Dedifferentiated amniotic fluid mesenchymal stem cell (primary cell): ENCODE measurements around the gene BARHL1.

ENCODE experiments used
- DNase-seq: peaks from one replicate; pipeline ENCODE4 v3.0.0-alpha.2; 2016; ENCODE audit errors: extremely low spot score

Gene BARHL1

DNA sequence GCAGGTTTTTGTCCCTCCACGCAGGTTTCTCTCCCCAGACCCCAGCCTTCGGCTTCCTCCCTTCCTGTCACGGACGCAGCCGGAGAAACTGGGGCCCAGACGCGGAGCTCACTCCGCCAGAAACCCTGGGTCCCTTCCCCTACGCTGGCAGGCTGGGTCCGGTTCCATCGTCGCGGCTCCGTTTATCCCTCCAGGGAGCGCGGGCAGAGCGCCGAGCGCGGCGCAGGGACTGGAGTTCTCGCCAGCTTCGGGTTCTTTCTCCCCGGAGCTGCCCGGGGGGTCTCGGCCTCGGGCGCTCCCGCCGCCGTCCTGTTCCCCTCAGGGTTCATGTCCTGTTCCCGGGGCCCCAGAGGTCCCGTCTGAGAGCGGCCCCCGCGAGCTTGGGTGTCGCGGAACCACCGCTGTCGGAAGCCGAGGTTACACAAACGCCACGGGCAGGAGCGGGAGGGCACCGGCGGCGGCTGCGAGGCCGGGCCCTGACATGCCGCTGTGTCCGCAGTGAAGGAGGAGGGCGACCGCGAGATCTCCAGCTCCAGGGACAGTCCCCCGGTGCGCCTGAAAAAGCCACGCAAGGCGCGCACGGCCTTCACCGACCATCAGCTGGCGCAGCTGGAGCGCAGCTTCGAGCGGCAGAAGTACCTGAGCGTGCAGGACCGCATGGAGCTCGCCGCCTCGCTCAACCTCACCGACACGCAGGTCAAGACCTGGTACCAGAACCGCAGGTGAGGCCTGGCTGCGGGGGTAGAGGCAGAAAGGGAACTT lies 4.6 kb downstream of the BARHL1 start:
- DNase-seq: no peak

- DNase-seq: no peak
These were observed 5.2 kb downstream of the BARHL1 start for GRCh38 chr9:132587592-132587955.

DNA sequence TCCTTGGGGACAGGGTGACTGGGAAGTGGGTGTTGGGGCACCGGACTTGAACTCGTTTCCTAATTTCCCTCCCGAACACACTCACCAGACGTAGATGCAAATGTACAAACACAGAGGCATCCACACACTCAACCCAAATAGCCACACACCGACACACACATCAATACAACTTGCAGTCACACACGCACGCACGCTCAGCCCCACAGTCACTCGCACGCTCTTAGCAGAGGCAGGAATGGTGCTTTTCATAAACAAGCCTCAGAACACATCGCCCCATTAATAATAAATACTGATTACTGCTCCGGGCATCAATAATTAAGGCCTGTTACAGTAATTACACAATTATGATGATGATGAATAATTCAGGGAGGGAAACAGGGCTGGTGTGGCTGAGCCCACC lies 5.7 kb downstream of the BARHL1 start:
- DNase-seq: no peak

DNA sequence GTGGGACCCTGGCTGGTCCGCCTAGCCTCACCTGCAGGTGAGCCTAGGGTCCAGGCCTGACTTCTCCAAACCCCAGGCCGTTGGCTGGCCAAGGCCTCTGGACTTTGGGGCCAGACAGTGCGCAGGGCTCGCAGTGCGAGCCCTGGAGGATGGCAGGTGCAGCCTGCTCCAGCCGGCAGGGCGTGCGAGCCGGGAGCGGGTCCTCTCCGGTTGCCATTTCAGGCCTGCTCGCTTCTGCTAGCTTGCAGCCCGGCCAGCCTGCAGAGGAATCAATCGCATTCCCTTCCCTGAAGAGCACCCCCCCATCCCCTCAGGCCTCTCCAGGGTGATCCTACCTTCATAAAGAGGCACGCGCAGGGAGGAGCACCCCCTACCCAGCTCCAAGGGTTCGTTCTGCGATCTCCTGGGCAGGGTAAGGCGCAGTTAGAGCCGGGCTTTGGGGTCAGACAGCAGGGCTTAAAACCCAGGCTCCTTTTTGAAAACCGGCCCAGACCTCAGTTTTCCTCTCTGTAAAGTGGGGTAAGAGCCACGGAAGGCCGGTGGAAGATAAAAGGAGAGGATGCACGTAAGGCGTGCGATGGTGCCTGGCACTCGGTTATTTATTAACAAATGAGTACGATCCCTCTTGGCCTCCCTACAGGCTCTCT lies 6.2 kb downstream of the BARHL1 start:
- no peak for DNase-seq

DNA sequence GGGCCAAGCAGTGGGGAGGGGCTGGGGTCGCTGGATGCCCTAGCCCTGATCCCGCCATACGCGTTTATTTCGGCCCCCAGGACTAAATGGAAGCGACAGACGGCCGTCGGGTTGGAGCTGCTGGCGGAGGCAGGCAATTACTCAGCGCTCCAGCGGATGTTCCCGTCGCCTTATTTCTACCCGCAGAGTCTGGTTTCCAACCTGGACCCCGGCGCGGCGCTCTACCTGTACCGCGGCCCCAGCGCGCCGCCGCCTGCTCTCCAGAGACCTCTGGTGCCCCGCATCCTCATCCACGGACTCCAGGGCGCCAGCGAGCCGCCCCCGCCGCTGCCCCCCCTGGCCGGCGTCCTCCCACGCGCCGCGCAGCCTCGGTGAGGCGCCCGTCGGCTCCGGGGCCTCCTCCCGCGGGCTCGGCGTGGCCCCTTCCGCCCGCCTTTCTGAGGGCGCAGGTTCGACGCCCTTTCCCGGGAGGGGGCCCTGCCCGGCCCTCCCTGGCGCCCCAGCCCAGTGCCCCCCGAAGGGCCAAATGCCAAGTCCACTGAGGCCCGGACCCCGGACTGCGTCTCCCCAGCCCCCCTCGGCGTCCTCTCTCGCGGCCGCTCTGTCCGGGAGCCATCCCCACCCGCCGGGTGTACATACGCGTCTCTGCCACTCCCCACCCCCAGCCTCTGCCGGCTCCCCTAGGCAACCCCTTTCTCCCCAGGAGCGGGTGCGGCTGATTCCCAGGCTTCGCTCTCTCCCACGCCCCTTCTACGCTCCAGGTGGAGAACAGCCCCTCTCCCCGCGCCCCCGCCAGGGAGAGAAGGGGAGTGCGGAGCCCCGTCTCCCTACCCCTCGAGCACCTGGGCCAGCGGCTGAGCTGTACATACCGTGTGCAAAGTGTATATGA lies 7.0 kb downstream of the BARHL1 start:
- DNase-seq: no peak

DNA sequence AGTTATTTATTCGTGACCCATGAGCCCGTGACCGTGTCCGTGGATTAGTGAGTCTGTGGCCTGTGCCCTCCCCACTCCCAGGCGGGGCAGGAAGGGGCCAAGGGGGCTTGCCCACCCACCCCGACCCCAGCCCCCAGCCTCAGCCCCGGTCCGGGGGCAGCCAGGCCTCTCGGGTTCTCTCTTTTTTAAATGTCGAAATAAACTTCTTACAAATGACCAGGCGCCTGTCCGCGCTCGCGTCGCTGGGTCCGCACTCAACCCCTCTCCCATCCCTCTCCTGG lies 7.6 kb downstream of the BARHL1 start:
- DNase-seq: no peak

DNA sequence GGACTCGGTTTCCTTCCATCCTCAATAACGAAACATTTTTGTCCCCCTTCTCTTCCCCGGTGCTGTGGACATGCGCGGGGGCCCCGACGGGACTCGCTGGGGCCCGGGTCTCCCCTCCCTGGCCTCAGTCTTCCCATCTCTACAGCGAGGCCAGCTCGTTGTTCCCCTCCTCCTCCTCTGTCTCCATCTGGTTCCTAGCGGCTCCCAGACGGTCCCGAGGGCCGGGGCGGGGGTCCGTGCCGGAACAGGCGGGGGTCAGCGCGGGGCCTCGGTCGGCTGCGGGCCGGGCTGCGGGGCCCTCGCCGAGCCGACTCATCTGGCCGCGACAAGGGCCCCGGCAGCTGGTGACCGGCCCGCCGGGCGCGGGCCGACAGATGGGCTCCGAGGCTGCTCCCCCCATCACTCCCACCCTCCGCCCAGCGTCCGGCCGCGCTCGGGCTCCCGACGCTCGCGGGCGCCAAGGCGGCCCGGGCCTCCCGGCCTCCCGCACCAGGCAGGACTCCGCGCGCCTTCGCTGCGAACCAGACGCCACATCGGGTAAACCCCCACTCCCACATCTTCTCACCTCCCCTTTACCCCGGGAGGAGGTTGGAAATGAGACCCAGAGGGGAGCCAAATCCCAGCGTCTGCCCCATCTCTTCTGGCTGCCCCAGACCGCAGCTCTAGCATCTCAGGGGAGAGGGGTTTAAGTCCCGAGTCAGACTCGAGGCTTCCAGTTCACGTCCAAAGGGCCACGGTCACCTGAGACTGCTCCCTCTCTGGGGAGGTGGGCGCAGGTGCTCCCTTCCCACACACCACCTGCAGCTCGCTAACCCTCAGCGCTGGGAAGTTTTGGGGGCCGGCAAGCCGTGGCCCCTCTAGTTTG lies 8.1 kb downstream of the BARHL1 start:
- no peak for DNase-seq

DNA sequence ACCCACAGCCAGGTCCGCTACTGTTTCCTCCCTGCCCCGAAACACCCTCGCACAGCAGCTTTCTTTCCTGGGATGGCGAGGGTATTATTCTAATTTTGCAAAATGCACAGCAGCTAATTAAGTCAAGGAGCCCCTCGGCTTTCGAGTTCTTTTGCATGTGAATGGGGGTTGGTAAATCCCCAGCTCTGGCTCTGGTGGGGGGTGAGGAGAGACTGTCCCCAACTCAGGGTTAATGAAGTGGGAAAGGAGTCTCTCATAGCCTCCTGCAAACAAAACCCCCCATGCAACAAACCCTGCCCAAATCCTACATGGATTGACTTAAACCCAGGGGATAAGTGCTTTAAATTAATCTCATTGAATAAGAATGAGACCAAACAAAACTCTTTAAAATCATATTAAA lies 8.8 kb downstream of the BARHL1 start:
- no peak for DNase-seq

DNA sequence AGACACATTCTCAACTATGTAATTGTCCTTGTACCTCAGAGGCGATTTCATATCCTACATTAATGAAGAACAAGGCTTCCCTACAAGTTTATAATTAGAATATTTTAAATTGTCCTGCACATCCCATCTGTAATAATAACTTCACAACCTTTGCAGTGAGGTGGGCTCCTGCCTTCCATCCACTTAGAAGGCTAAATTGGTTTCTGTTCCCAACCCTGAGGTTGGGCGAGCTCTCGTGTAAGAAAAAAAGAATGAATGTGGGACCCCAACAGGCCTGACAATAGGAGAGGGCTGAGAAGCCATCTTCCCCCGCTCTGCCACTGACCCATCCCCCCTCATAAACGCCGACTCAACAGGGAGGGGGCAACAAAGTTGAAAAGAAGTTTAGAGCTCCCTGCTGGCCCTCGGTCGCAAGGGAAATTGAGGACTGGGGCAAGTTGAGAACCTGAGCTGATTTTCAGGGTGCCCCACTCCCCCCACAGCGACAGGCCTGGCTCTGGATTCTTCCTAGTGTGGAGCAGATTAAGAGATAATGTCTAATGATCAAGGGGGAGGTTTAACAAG lies 9.4 kb downstream of the BARHL1 start:
- no peak for DNase-seq

DNA sequence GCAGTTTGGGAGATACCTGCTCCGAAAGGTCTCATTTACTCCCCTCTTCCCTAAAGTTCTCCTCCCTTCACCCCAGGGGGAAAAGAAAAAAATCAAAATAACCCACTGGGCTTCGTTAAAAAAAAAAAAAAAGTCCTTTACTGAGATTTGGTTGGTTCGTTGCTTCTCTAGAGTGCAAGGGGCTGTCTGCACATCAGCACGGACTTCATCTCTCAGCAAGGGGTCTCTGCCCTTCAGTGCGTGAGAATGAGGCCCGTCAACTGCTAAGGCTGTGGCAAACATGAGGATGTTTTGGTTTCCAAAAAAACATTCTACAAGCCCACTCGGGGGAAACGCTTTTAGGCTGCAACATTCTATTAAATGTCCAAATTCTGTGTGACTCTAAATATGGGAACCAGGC lies 10.0 kb downstream of the BARHL1 start:
- no peak for DNase-seq

- DNase-seq: no peak
These were observed 12.0 kb downstream of the BARHL1 start for GRCh38 chr9:132594412-132594811.

DNA sequence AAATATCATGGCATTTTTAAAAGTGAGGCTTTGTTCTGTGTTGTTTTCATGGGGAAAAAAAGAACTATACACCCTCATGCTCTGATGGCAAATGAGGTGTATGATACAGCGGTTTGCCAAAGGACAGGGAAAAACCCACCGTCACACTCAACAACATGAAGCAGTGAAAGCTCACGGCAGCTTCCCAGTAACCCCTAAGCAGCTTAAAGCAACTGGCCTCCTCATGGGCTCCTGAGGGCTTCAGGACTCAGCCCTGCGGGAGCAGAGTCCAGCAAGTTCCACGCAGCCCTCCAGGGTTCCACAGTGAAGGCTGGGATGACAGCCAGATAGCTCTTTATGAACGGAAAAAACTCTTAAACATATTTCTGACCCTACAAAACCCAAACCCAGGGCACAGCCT lies 12.9 kb downstream of the BARHL1 start:
- DNase-seq: no peak

- no peak for DNase-seq
These were observed 13.8 kb downstream of the BARHL1 start for GRCh38 chr9:132596200-132596599.

- DNase-seq: no peak
These were observed 14.8 kb downstream of the BARHL1 start for GRCh38 chr9:132597073-132597775.

GRCh38 chr9:132600326-132600984 lies 18.0 kb downstream of the BARHL1 start:
- no peak for DNase-seq

DNA sequence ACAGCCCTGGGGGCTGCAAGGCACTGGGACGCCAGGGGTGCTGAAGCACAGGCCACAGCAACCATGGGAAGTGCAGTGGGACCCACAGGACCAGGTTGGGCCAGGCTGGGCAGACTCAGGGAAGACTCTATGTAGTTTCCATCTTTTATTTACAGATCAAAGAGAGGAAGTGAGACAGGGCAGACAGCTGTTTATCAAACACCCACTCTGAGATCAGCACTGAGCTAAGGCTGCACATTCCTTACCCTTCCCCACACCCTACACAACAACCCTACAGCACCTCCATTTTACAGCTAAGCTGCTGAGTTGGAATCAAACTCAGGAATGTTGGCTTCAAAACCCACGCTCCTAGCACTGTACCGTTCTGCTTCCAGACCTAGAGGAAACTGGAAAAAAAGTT lies 19.8 kb downstream of the BARHL1 start:
- no peak for DNase-seq

- no peak for DNase-seq
These were observed 23.0 kb downstream of the BARHL1 start for GRCh38 chr9:132605387-132605786.

DNA sequence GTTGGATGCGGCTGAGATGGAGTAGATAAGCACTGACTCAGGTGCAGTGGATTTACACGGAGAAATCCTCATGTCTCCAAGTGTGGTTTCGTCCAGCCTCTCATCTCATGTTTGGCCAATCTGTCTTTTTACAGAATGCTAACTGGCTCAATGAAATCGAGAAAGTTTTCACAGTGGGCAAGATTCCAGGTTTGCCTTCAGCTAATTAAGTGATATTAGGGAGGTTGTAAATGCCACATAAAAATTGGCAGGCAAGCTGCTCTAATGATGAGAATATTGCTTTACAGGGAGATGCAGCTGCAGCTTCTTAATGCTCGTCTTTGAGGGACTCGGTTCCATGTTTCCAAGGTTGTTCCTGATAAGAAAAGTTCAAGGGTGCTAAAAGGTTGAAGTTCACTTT lies 23.7 kb downstream of the BARHL1 start:
- DNase-seq: no peak

DNA sequence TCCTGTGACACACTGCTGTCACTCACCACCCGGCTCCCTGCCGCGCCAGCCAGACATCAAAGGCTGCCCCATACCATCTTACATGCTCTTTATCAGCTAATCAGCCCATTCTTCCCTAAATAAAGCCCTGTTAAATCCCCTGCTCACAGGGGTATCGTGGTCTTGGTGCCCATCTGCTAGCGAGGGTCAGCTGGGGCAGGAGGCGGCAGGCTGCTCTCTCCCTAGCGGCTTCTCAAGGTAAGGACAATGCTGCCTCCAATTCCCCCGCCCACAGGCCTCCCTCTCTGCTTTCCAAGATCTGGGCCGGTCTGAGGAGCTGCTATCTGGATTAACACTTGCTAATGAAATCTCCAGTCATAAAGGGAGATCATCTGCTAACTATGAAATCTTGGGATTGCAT lies 26.8 kb downstream of the BARHL1 start:
- DNase-seq: no peak

GRCh38 chr9:132609829-132610228 lies 27.4 kb downstream of the BARHL1 start:
- DNase-seq: no peak

DNA sequence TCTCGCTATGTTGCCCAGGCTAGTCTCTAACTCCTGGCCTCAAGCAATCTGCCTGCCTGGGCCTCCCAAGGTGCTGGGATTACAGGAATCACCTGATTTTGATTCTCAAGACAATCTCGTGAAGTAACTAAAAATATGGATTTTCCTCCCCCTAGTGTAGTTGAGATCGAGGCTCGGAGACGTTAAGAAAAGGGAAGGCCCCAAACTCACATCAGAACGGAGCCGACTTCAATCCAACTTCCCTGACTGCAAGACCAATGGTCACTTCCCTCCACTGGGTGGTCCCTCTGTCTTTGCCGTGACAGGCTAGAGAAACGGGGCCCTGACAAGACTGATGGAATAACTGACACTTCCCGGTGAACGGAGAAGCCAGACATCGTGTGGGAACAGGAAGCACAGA lies 28.3 kb downstream of the BARHL1 start:
- no peak for DNase-seq
